ENCODE results near the gene KEAP1. TPM values are rescaled to one million over a fixed set of nuclear protein-coding genes. Genes with fewer than 3 reads are reported as not detected.
"Not testable (repeated sequence)": the region's sequence is repeated elsewhere in the genome, so short reads cannot be mapped to it uniquely, and the experiment has no call there.

KEAP1 gene
- total RNA-seq, 1 experiment from 2014 or later: 82.3 TPM

DNA sequence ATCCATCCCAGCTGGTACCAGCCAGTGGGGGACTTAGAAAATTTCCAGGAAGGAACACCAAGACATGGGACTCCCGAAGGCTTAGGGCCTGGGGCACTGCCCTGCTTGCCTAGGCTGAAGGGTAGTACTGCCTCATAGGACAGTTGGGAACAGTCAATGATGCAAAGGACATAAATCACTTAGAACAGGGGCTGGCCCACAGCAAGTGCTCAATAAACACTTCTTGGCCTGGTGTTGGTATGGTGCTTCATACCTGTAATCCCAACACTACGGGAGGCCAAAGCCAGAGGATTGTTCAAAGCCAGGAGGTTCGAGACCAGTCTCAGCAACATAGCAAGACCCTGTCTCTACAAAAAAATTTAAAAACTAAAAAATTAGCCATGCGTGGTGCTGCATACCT, 5.8 kb downstream of the KEAP1 start:
- Histone ChIP-seq H3K4me3 (ENCODE audit: insufficient read depth, low read depth, low read length) (no peak overlapping the region), H3K36me3 (replicated peaks; ENCODE audit: control insufficient read depth, insufficient read depth, low read length) (peaks cover 21% of the 10 kb centered on the region), H3K27me3 (ENCODE audit: control insufficient read depth, insufficient read depth, low read length) (no peaks in the 10 kb centered on the region)
- peak; percentile 21 for DNase-seq

DNA sequence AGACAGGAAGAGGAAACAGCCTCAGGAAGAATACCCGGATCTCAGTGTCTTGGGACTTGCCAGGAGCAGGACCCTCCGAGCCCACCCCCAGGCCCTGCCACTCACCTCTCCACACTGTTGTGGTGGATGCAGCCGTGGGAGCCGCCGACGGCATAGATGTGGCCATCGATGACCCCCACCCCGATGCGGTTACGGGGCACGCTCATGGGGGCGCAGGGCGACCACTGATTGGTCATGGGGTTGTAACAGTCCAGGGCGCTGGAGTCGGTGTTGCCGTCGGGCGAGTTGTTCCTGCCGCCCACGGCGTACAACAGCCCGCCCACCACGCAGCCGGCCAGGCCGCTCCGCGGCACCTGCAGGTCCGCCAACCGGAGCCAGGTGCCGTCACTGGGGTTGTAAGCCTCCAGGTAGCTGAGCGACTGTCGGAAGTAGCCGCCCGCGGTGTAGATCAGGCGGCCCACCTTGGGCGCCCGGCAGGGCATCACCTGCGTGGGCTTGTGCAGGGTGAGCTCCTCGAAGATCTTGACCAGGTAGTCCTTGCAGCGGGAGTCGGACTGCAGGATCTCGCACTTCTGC, 11.6 kb downstream of the KEAP1 start:
- Histone ChIP-seq H3K4me3 (ENCODE audit: insufficient read depth, low read depth, low read length) (no peak overlapping the region), H3K36me3 (replicated peaks; ENCODE audit: control insufficient read depth, insufficient read depth, low read length) (peaks cover 29% of the 10 kb centered on the region), H3K27me3 (ENCODE audit: control insufficient read depth, insufficient read depth, low read length) (no peaks in the 10 kb centered on the region)
- no peak for DNase-seq

DNA sequence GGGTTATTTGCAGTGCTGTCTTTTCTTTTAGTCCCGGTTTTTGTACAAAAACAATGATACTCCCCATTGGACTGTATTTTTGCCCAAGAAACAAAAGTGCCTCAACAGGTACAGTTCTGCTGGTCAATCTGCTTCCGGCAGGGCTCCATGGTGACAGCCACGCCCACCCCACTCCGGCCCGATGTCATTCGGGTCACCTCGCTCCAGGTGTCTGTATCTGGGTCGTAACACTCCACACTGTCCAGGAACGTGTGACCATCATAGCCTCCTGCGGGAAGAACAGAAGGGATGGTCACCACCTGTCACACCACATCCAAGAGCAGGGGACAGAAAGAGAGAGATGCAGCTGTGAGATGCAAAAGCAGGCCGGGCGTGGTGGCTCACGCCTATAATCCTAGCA, 16.6 kb downstream of the KEAP1 start:
- Histone ChIP-seq H3K27me3 (ENCODE audit: control insufficient read depth, insufficient read depth, low read length) (no peaks in the 10 kb centered on the region), H3K36me3 (replicated peaks; ENCODE audit: control insufficient read depth, insufficient read depth, low read length) (peaks cover 24% of the 10 kb centered on the region), H3K4me3 (ENCODE audit: insufficient read depth, low read depth, low read length) (no peak overlapping the region)
- DNase-seq: no peak

DNA sequence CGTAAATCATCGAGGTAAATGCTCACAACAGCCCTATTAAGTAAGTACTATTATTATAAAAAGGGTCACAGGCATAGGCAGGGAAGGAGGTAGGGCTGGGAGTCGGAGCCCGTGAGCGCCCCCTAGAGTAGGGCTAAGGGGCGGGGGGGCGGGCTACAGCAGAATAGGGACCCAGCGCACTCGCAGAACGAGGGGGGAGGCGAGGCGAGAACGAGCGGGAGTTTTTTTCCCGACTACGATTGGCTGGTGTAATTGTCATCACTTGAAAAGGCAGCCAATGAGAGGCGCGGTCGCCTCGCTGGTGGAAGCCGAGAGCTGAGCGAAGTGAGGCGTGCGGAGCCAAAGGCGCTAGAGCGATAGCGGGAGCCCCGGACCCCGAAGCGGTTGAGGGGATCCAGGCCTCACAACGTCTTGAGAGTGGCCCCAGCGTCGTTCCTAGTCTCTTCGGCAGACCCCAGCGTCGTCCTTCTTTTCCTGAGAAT, 24.2 kb downstream of the KEAP1 start:
- peak; percentile 97 for DNase-seq
- Histone ChIP-seq H3K36me3 (replicated peaks; ENCODE audit: control insufficient read depth, insufficient read depth, low read length) (no peaks in the 10 kb centered on the region), H3K4me3 (ENCODE audit: insufficient read depth, low read depth, low read length) (peak overlapping the region; percentile 19), H3K27me3 (ENCODE audit: control insufficient read depth, insufficient read depth, low read length) (peaks cover 9% of the 10 kb centered on the region)

DNA sequence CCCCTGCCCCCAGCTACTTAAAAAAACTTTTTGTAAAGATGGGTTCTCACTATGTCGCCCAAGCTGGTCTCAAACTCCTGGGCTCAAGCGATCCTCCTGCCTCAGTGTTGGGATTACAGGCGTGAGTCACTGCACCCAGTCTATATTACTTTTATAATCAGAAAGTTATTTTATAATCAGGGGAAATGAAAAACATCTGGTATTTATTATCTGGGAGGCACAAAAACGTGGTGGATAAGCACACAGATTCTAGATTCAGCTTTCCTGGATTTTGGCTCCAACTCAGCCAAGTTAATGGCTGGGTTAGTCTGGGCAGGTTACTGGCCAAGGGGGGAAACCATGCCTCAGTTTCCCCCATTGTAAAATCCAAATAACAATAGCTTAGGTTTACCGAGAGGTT, 24.7 kb downstream of the KEAP1 start:
- Histone ChIP-seq H3K27me3 (ENCODE audit: control insufficient read depth, insufficient read depth, low read length) (peaks cover 9% of the 10 kb centered on the region), H3K4me3 (ENCODE audit: insufficient read depth, low read depth, low read length) (no peak overlapping the region), H3K36me3 (replicated peaks; ENCODE audit: control insufficient read depth, insufficient read depth, low read length) (no peaks in the 10 kb centered on the region)
- DNase-seq: no peak

DNA sequence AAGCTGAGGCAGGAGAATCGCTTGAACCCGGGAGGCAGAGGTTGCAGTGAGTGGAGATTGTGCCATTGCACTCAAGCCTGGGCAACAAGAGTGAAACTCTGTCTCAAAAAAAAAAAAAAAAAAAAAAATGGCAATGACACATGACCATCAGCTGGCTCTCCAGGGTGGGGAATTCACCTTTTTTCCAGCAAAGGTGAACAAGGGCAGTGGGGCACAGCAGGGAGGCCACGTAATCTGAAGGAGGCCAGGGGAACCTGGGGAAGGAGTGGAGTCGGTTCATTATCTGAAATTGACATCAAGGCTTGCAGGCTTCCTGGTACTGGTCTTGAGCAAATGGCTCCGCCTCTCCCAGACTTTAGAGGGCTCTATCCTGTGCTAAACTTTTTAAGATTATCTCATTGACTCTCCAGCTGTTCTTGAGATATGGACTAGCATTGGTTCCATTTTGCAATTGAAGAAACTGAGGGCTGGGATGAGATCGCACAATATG, 28.1 kb downstream of the KEAP1 start:
- peaks cover 9% of the 10 kb centered on the region for H3K27me3 ChIP-seq (ENCODE audit: control insufficient read depth, insufficient read depth, low read length)
- H3K4me3 ChIP-seq (ENCODE audit: insufficient read depth, low read depth, low read length): no peak overlapping the region
- peak; percentile 49 for DNase-seq
- H3K36me3 ChIP-seq (replicated peaks; ENCODE audit: control insufficient read depth, insufficient read depth, low read length): no peaks in the 10 kb centered on the region

DNA sequence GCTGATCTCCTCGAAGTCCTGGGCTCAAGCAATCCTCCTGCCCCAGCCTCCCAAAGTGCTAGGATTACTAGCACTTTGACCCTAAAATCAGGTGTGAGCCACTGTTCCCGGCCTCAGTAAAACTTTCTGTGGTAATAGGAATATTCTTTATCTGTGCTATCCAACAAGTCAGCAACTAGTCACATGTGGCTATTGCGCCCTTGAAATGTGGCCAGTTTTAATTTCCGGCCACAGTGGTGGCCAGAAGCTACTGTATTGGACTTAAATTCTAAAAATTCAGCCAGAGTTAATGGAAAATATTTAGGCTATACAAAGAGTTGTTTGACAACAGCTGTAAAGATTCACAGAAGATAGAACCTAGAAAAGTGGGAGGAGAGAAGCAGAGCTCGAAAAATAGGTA, 30.0 kb downstream of the KEAP1 start:
- H3K4me3 ChIP-seq (ENCODE audit: insufficient read depth, low read depth, low read length): no peak overlapping the region
- no peak for DNase-seq
- no peaks in the 10 kb centered on the region for H3K27me3 ChIP-seq (ENCODE audit: control insufficient read depth, insufficient read depth, low read length)
- no peaks in the 10 kb centered on the region for H3K36me3 ChIP-seq (replicated peaks; ENCODE audit: control insufficient read depth, insufficient read depth, low read length)

DNA sequence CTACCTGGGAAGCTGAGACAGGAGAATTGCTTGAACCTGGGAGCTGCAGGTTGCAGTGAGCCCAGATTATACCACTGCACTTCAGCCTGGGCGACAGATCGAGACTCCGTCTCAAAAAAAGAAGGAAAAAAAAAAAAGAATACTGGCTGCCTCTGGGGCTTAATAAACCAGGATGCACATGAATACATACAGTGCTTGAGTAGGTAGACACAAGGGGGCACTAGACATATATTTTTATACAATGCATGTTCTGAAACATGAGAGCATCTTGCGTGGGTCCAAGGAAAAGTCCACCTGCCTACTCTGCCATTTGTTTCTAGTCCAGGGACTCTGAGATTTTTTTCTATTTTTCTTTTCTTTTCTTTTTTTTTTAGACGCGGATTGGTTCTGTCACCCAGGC, 31.2 kb downstream of the KEAP1 start:
- no peak for DNase-seq
- Histone ChIP-seq H3K27me3 (ENCODE audit: control insufficient read depth, insufficient read depth, low read length) (no peaks in the 10 kb centered on the region), H3K4me3 (ENCODE audit: insufficient read depth, low read depth, low read length) (no peak overlapping the region), H3K36me3 (replicated peaks; ENCODE audit: control insufficient read depth, insufficient read depth, low read length) (peaks cover 1% of the 10 kb centered on the region; the same call in 1 of the 2 replicates)

DNA sequence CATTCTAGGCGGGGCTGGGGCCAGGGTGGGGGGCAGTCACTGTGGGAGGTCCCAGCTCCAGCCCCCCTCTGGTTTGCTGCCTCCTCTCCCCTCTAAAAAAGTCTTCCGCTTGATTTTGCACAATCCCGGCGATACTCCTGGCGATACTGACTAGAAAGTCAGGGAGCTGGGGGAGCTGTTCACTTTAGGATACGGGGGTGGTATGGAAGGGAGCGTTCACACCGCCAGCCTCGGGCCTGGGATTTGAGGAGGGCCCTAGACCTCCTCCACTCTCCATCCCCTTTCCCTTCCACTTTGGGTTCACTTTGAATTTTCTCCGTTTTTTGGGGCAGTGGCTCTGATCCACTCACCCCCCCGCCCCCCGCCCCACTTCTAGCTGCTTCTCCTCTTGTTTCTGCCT, 35.0 kb downstream of the KEAP1 start:
- Histone ChIP-seq H3K4me3 (ENCODE audit: insufficient read depth, low read depth, low read length) (no peak overlapping the region), H3K27me3 (ENCODE audit: control insufficient read depth, insufficient read depth, low read length) (no peaks in the 10 kb centered on the region), H3K36me3 (replicated peaks; ENCODE audit: control insufficient read depth, insufficient read depth, low read length) (peaks cover 1% of the 10 kb centered on the region)
- peak; percentile 80 for DNase-seq

DNA sequence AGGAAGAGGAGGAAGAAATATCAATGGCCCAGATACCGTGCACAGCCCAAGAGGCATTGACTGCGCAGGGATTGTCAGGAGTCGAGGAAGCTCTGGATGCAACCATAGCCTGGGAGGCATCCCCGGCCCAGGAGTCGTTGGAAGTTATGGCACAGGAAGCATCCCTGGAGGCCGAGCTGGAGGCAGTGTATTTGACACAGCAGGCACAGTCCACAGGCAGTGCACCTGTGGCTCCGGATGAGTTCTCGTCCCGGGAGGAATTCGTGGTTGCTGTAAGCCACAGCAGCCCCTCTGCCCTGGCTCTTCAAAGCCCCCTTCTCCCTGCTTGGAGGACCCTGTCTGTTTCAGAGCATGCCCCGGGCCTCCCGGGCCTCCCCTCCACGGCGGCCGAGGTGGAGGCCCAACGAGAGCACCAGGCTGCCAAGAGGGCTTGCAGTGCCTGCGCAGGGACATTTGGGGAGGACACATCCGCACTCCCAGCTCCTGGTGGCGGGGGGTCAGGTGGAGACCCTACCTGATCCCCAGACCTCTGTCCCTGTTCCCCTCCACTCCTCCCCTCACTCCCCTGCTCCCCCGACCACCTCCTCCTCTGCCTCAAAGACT, 36.0 kb downstream of the KEAP1 start:
- Histone ChIP-seq H3K36me3 (replicated peaks; ENCODE audit: control insufficient read depth, insufficient read depth, low read length) (peaks cover 1% of the 10 kb centered on the region), H3K27me3 (ENCODE audit: control insufficient read depth, insufficient read depth, low read length) (peaks cover 2% of the 10 kb centered on the region; the same call in 1 of the 2 replicates), H3K4me3 (ENCODE audit: insufficient read depth, low read depth, low read length) (no peak overlapping the region)
- DNase-seq: peak; percentile 62

DNA sequence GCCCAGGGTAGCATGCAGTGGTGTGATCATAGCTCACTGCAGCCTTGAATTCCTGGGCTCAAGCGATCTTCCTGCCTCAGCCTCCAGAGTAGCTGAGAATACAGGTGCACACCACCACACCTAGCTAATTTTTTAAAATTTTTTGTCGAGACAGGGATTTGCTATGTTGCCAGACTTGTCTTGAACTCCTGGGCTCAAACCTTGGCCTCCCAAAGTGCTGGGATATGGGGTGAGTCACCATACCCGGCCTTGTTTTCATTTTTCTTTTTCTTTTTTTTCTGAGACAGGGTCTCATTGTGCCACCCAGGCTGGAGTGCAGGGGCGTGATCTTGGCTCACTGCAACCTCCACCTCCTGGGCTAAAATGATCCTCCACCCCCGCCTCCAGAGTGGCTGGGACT, 38.7 kb downstream of the KEAP1 start:
- H3K4me3 ChIP-seq (ENCODE audit: insufficient read depth, low read depth, low read length): no peak overlapping the region
- no peak for DNase-seq
- peaks cover 3% of the 10 kb centered on the region; the same call in 1 of the 2 replicates for H3K27me3 ChIP-seq (ENCODE audit: control insufficient read depth, insufficient read depth, low read length)
- H3K36me3 ChIP-seq (replicated peaks; ENCODE audit: control insufficient read depth, insufficient read depth, low read length): peaks cover 1% of the 10 kb centered on the region

DNA sequence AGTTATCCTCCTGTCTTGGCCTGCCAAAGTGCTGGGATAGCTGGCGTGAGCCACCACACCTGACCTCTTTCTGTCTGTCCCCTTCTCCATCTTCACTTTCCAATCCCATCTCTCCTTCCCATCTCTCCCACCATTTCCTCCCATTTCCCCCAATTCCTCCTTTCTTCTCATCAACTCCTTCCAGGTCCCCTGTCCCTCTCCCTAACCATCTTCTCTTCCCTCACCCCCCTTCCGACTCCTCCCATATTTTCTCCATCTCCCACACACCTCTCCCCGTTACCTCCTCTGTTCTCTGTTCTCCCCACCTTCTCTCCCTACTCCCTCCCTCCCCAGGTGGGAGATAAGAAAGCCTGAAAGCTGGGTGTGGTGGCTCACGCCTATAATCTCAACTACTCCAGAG, 40.6 kb downstream of the KEAP1 start:
- DNase-seq: no peak
- peaks cover 1% of the 10 kb centered on the region for H3K36me3 ChIP-seq (replicated peaks; ENCODE audit: control insufficient read depth, insufficient read depth, low read length)
- no peak overlapping the region for H3K4me3 ChIP-seq (ENCODE audit: insufficient read depth, low read depth, low read length)
- H3K27me3 ChIP-seq (ENCODE audit: control insufficient read depth, insufficient read depth, low read length): peaks cover 3% of the 10 kb centered on the region; the same call in 1 of the 2 replicates

DNA sequence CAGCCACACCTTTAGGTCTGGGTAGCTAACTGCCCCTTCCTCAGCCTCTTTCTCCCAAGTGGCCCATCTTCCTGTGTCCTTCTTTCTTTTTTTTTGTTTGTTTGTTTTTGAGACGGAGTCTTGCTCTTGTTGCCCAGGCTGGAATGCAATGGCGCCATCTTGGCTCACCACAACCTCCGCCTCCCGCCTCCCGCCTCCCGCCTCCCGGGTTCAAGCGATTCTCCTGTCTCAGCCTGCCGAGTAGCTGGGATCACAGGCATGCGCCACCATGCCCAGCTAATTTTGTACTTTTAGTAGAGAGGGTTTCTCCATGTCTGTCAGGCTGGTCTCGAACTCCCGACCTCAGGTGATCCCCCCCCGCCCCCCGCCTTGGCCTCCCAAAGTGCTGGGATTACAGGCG, 41.1 kb downstream of the KEAP1 start:
- not testable (repeated sequence) for H3K36me3 ChIP-seq (replicated peaks; ENCODE audit: control insufficient read depth, insufficient read depth, low read length); DNase-seq; H3K27me3 ChIP-seq (ENCODE audit: control insufficient read depth, insufficient read depth, low read length)
- H3K4me3 ChIP-seq (ENCODE audit: insufficient read depth, low read depth, low read length): peak overlapping the region; percentile 65

DNA sequence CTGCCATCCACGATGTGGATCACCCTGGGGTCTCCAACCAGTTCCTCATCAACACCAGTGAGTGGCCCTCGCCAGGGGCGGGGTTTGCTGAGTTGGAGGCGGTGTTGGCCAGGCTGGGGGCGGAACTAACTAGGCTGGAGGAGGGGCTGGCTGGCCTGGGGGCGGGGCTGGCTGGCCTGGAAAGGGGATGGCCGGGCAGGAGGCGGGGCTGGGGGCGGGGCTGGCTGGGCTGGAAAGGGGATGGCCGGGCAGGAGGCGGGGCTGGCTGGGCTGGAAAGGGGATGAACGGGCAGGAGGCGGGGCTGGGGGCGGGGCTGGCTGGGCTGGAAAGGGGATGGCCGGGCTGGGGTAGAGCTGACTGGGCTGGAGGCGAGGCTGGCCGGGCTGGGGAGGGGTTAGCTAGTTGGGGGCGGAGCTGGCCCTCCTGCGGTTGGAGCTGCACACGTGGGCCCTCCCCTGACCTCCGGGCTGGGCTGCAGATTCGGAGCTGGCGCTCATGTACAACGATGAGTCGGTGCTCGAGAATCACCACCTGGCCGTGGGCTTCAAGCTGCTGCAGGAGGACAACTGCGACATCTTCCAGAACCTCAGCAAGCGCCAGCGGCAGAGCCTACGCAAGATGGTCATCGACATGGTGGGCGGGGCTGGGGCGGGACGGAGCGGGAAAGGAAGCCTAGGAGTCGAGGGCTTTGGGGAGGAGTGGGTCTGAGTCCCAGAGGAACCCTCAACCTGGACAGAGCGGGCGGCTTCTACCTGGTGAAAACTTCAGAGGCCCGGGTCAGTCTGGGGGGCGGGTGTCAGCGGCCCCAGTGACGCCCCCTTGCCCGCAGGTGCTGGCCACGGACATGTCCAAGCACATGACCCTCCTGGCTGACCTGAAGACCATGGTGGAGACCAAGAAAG, 41.9 kb downstream of the KEAP1 start:
- DNase-seq: peak; percentile 100
- Histone ChIP-seq H3K27me3 (ENCODE audit: control insufficient read depth, insufficient read depth, low read length) (peaks cover 3% of the 10 kb centered on the region; the same call in 1 of the 2 replicates), H3K36me3 (replicated peaks; ENCODE audit: control insufficient read depth, insufficient read depth, low read length) (no peaks in the 10 kb centered on the region; the same call in 1 of the 2 replicates)

DNA sequence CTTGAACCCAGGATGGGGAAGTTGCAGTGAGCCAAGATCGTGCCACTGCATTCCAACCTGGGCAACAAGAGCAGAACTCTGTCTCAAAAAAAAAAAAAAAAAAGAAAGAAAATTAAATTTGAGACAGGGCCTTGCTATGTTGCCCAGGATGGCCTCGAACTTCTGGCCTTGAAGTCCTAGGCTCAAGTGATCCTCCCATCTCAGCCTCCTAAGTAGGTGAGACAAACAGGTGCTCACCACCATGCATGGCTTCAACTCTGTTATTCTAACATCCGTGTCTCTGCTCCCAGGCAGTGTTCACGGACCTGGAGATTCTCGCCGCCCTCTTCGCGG, 42.5 kb downstream of the KEAP1 start:
- Histone ChIP-seq H3K27me3 (ENCODE audit: control insufficient read depth, insufficient read depth, low read length) (peaks cover 3% of the 10 kb centered on the region; the same call in 1 of the 2 replicates), H3K36me3 (replicated peaks; ENCODE audit: control insufficient read depth, insufficient read depth, low read length) (no peaks in the 10 kb centered on the region; the same call in 1 of the 2 replicates), H3K4me3 (ENCODE audit: insufficient read depth, low read depth, low read length) (no peak overlapping the region)
- no peak for DNase-seq

More for the DNA sequence above, 41.9 kb downstream of the KEAP1 start:
- H3K4me3 ChIP-seq (ENCODE audit: insufficient read depth, low read depth, low read length): peak overlapping the region; percentile 65
